A673 (cell line): ENCODE results near the gene SGK1. TPM values are rescaled to one million over a fixed set of nuclear protein-coding genes. Genes with fewer than 3 reads are reported as not detected.

Experiments
- BruUV-seq: library from RNA; stranded (reverse); fragments of 400-500 nt; replicated peaks from 2 replicates; lab custom pipeline; 2021; lab: Mats Ljungman, UMichigan
- CTCF ChIA-PET: fragments of 300-600 bp; sonication (Branson Sonifier 250); formaldehyde crosslinking; loops from one replicate; lab custom pipeline; 2022; ENCODE audit warnings: antibody characterized with exemption; lab: Charles Lee
- POLR2A ChIA-PET: fragments of 300-600 bp; sonication (Branson Sonifier 250); formaldehyde crosslinking; loops from one replicate; lab custom pipeline; 2022; ENCODE audit warnings: antibody characterized with exemption; ENCODE audit not compliant: low non-redundant PET; lab: Charles Lee
- DNase-seq: peaks from one replicate; pipeline ENCODE4 v3.0.0-alpha.2; 2015; ENCODE audit warnings: low spot score
- H3K27ac ChIP-seq: fragments of 200-600 bp; sonication (generic); 2 replicates; pipeline ENCODE4 v1.5.1; 2016; ENCODE audit warnings: mixed run types, low read depth, mild to moderate bottlenecking, mixed read lengths, antibody characterized with exemption, low read length; ENCODE audit not compliant: poor library complexity, severe bottlenecking
- H3K27me3 ChIP-seq: fragments of 200-600 bp; sonication (generic); replicated peaks from 2 replicates; pipeline ENCODE4 v1.6.1; 2017; ENCODE audit warnings: mixed run types, low read depth, mild to moderate bottlenecking, mixed read lengths, antibody characterized with exemption, low read length; ENCODE audit not compliant: insufficient read depth, poor library complexity
- H3K36me3 ChIP-seq: fragments of 200-600 bp; sonication (generic); 2 replicates; pipeline ENCODE4 v1.6.1; 2016; ENCODE audit warnings: mixed run types, mild to moderate bottlenecking, mixed read lengths, antibody characterized with exemption, low read length; ENCODE audit not compliant: insufficient read depth, poor library complexity, severe bottlenecking
- H3K4me1 ChIP-seq: fragments of 200-600 bp; sonication (generic); 2 replicates; pipeline ENCODE4 v1.6.1; 2017; ENCODE audit warnings: mixed run types, mild to moderate bottlenecking, mixed read lengths, antibody characterized with exemption, low read length; ENCODE audit not compliant: insufficient read depth, poor library complexity, severe bottlenecking
- H3K4me3 ChIP-seq: fragments of 200-600 bp; sonication (generic); 2 replicates; pipeline ENCODE4 v1.5.1; 2016; ENCODE audit warnings: low read depth, mixed run types, mild to moderate bottlenecking, mixed read lengths, low read length; ENCODE audit not compliant: poor library complexity, severe bottlenecking
- H3K9me3 ChIP-seq: fragments of 200-600 bp; sonication (generic); 2 replicates; pipeline ENCODE4 v1.6.1; 2016; ENCODE audit warnings: mixed run types, low read depth, mild to moderate bottlenecking, mixed read lengths, antibody characterized with exemption, low read length; ENCODE audit not compliant: poor library complexity, severe bottlenecking
- EZH2 ChIP-seq: fragments of 200-600 bp; sonication (generic); IDR thresholded peaks from 2 replicates; pipeline ENCODE4 v1.6.1; 2017; ENCODE audit warnings: borderline replicate concordance, low read depth, mild to moderate bottlenecking, mixed read lengths, antibody characterized with exemption, low read length; ENCODE audit not compliant: poor library complexity, severe bottlenecking
- intact Hi-C: fragments of 100-400 bp; cut with micrococcal nuclease; formaldehyde crosslinking; loops from one replicate; pipeline ENCODE4 v1.10.0; 2022; ENCODE audit not compliant: unreplicated experiment
- total RNA-seq: library from RNA; stranded (reverse); gene quantifications from 2 replicates; pipeline ENCODE4 v1.2.3, GENCODE V29; 2021
- TF ChIP-seq, protein P1 (sequence below): fragments of 300-800, 200-600 bp; sonication (generic); conservative IDR thresholded peaks from 2 replicates; pipeline ENCODE4 v1.5.1; 2017; ENCODE audit warnings: low read depth, mild to moderate bottlenecking, antibody characterized with exemption, low read length, moderate library complexity, mixed read lengths

Gene SGK1
- total RNA-seq, 1 experiment from 2014 or later, result 73.3 TPM

DNA sequence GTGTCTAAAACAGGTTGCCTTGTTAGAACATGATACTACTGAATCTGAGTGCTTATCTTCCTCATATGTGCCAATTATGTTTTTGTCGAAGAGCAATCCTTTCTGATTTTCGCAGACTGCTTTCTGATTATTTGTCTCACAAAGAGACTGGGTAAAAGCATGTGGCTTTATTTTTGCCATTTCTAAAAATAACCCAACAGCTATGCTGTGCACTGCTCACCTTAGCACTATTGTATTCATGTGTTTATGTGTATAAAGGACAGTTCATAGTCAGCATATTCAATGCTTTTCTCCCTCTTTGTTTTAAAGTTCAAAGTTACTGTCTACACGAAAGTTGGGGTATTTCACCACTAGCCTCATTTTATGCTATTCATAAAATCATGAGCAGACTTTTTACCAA, 127.0 kb downstream of the SGK1 start:
- Histone ChIP-seq H3K4me3 (no peak overlapping the region), H3K4me1 (no peaks in the 10 kb centered on the region), H3K27ac (no peak overlapping the region), H3K36me3 (no peaks in the 10 kb centered on the region), H3K27me3 (no peaks in the 10 kb centered on the region), H3K9me3 (no peaks in the 10 kb centered on the region)
- BruUV-seq, result no TSS peak
- intact Hi-C loops, result no loop called here
- CTCF ChIA-PET, result no interaction called here
- TF ChIP-seq, protein P1, sequence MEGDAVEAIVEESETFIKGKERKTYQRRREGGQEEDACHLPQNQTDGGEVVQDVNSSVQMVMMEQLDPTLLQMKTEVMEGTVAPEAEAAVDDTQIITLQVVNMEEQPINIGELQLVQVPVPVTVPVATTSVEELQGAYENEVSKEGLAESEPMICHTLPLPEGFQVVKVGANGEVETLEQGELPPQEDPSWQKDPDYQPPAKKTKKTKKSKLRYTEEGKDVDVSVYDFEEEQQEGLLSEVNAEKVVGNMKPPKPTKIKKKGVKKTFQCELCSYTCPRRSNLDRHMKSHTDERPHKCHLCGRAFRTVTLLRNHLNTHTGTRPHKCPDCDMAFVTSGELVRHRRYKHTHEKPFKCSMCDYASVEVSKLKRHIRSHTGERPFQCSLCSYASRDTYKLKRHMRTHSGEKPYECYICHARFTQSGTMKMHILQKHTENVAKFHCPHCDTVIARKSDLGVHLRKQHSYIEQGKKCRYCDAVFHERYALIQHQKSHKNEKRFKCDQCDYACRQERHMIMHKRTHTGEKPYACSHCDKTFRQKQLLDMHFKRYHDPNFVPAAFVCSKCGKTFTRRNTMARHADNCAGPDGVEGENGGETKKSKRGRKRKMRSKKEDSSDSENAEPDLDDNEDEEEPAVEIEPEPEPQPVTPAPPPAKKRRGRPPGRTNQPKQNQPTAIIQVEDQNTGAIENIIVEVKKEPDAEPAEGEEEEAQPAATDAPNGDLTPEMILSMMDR, result no peak
- POLR2A ChIA-PET, result no interaction called here
- no peak for DNase-seq

GRCh38 chr6:134187751-134188150, 130.2 kb downstream of the SGK1 start:
- H3K4me1 ChIP-seq, result peaks cover 1% of the 10 kb centered on the region
- no peak overlapping the region for H3K27ac ChIP-seq
- H3K27me3 ChIP-seq, result no peaks in the 10 kb centered on the region
- no TSS peak for BruUV-seq
- no peaks in the 10 kb centered on the region for H3K36me3 ChIP-seq
- DNase-seq, result no peak
- TF ChIP-seq, protein P1, result no peak
- no peak for TF ChIP-seq EZH2
- POLR2A ChIA-PET, result no interaction called here
- intact Hi-C loops, result no loop called here
- CTCF ChIA-PET, result no interaction called here
- no peaks in the 10 kb centered on the region for H3K9me3 ChIP-seq
- H3K4me3 ChIP-seq, result no peak overlapping the region

- ChIA-PET CTCF (no interaction called here), POLR2A (no interaction called here)
- Histone ChIP-seq H3K27me3 (no peaks in the 10 kb centered on the region), H3K4me3 (no peak overlapping the region), H3K9me3 (no peaks in the 10 kb centered on the region), H3K27ac (no peak overlapping the region), H3K4me1 (peaks cover 7% of the 10 kb centered on the region), H3K36me3 (no peaks in the 10 kb centered on the region)
- BruUV-seq, result no TSS peak
- intact Hi-C loops, result no loop called here
- DNase-seq, result no peak
- TF ChIP-seq, protein P1, result no peak
- TF ChIP-seq EZH2, result no peak
Observed at GRCh38 chr6:134187154-134187553, 130.8 kb downstream of the SGK1 start.
